MM.1S (cell line): Measurements from ENCODE around the gene VSIG10L2.

ENCODE experiments used
- DNase-seq: peaks from one replicate; pipeline ENCODE4 v3.0.0-alpha.2; 2015
- H2AFZ ChIP-seq: fragments of 300-600 bp; sonication (generic); 2 replicates; pipeline ENCODE4 v1.6.0; 2016; ENCODE audit warnings: antibody characterized with exemption, low read length
- H3F3A ChIP-seq: fragments of 300-600 bp; sonication (generic); 2 replicates; pipeline ENCODE4 v1.6.1; 2016; ENCODE audit warnings: mild to moderate bottlenecking, antibody characterized with exemption, low read length, moderate library complexity, mixed read lengths; ENCODE audit not compliant: insufficient read depth
- H3K27ac ChIP-seq: fragments of 300-600 bp; sonication (generic); 2 replicates; pipeline ENCODE4 v1.5.1; 2016; ENCODE audit warnings: mild to moderate bottlenecking, low read length
- H3K27me3 ChIP-seq: fragments of 300-600 bp; sonication (generic); replicated peaks from 2 replicates; pipeline ENCODE4 v1.6.0; 2016; ENCODE audit warnings: low read length; ENCODE audit not compliant: insufficient read depth
- H3K36me3 ChIP-seq: fragments of 300-600 bp; sonication (generic); replicated peaks from 2 replicates; pipeline ENCODE4 v1.6.1; 2016; ENCODE audit warnings: mild to moderate bottlenecking, low read length, mixed read lengths; ENCODE audit not compliant: insufficient read depth
- H3K4me1 ChIP-seq: fragments of 300-600 bp; sonication (generic); 2 replicates; pipeline ENCODE4 v1.6.1; 2016; ENCODE audit warnings: low read length, mixed read lengths
- H3K4me2 ChIP-seq: fragments of 300-600 bp; sonication (generic); 2 replicates; pipeline ENCODE4 v1.6.0; 2016; ENCODE audit warnings: low read depth, low read length
- H3K4me3 ChIP-seq: fragments of 300-600 bp; sonication (generic); 2 replicates; pipeline ENCODE4 v1.5.1; 2016; ENCODE audit warnings: low read length, mixed read lengths
- H3K79me2 ChIP-seq: fragments of 300-600 bp; sonication (generic); 2 replicates; pipeline ENCODE4 v1.6.1; 2016; ENCODE audit warnings: mixed run types, low read length, mixed read lengths
- H3K9ac ChIP-seq: fragments of 300-600 bp; sonication (generic); 2 replicates; pipeline ENCODE4 v1.6.1; 2016; ENCODE audit warnings: low read length, mixed read lengths
- H3K9me2 ChIP-seq: fragments of 300-600 bp; sonication (generic); replicated peaks from 2 replicates; pipeline ENCODE4 v1.6.1; 2016; ENCODE audit warnings: mild to moderate bottlenecking, low read length, mixed read lengths; ENCODE audit not compliant: insufficient read depth
- H3K9me3 ChIP-seq: fragments of 300-600 bp; sonication (generic); replicated peaks from 2 replicates; pipeline ENCODE4 v1.6.1; 2016; ENCODE audit warnings: mild to moderate bottlenecking, low read length, mixed read lengths; ENCODE audit not compliant: insufficient read depth
- H4K20me1 ChIP-seq: fragments of 300-600 bp; sonication (generic); 2 replicates; pipeline ENCODE4 v1.6.1; 2016; ENCODE audit warnings: mild to moderate bottlenecking, low read length, moderate library complexity, mixed read lengths; ENCODE audit not compliant: insufficient read depth
- CTCF ChIP-seq: fragments of 300-600 bp; sonication (generic); IDR thresholded peaks from 2 replicates; pipeline ENCODE4 v1.5.1; 2016; ENCODE audit warnings: antibody characterized with exemption, low read length, mixed read lengths
- EZH2 ChIP-seq: fragments of 300-600 bp; sonication (generic); optimal IDR thresholded peaks from 2 replicates; pipeline ENCODE3; 2017; ENCODE audit warnings: low read depth, mild to moderate bottlenecking, antibody characterized with exemption, low read length, mixed read lengths
- EZH2phosphoT487 ChIP-seq: fragments of 300-600 bp; sonication (generic); IDR thresholded peaks from 2 replicates; pipeline ENCODE4 v1.6.1; 2018; ENCODE audit warnings: antibody characterized with exemption, low read length

VSIG10L2 gene

GRCh38 chr11:125954123-125954944, 8.5 kb downstream of the VSIG10L2 start:
- H3K27ac ChIP-seq, result no peak overlapping the region
- no peak overlapping the region for H3K9ac ChIP-seq
- no peaks in the 10 kb centered on the region for H4K20me1 ChIP-seq
- H3K4me1 ChIP-seq, result no peaks in the 10 kb centered on the region
- H3K27me3 ChIP-seq, result no peaks in the 10 kb centered on the region
- no peaks in the 10 kb centered on the region for H3K79me2 ChIP-seq
- no peaks in the 10 kb centered on the region for H3K36me3 ChIP-seq
- TF ChIP-seq CTCF (no peak), EZH2phosphoT487 (no peak), EZH2 (no peak)
- no peak for DNase-seq
- H3K9me3 ChIP-seq, result no peaks in the 10 kb centered on the region
- H3K4me3 ChIP-seq, result no peak overlapping the region
- H3K9me2 ChIP-seq, result no peaks in the 10 kb centered on the region
- H2AFZ ChIP-seq, result no peak overlapping the region
- no peaks in the 10 kb centered on the region for H3F3A ChIP-seq
- H3K4me2 ChIP-seq, result no peak overlapping the region

GRCh38 chr11:125954945-125955640, 9.2 kb downstream of the VSIG10L2 start:
- Histone ChIP-seq H3K79me2 (no peaks in the 10 kb centered on the region), H3K9me3 (no peaks in the 10 kb centered on the region), H3K27me3 (no peaks in the 10 kb centered on the region), H3K4me3 (no peak overlapping the region), H3K27ac (no peak overlapping the region), H3K4me2 (no peak overlapping the region), H3K4me1 (no peaks in the 10 kb centered on the region), H3K9me2 (no peaks in the 10 kb centered on the region), H3F3A (no peaks in the 10 kb centered on the region), H2AFZ (no peak overlapping the region), H3K9ac (no peak overlapping the region), H4K20me1 (no peaks in the 10 kb centered on the region), H3K36me3 (no peaks in the 10 kb centered on the region)
- TF ChIP-seq EZH2phosphoT487 (no peak), CTCF (no peak), EZH2 (no peak)
- no peak for DNase-seq

- H2AFZ ChIP-seq, result no peak overlapping the region
- H3K9me2 ChIP-seq, result no peaks in the 10 kb centered on the region
- no peaks in the 10 kb centered on the region for H3K4me1 ChIP-seq
- no peaks in the 10 kb centered on the region for H3K79me2 ChIP-seq
- no peaks in the 10 kb centered on the region for H4K20me1 ChIP-seq
- H3K4me3 ChIP-seq, result no peak overlapping the region
- no peak for DNase-seq
- no peak overlapping the region for H3K27ac ChIP-seq
- H3F3A ChIP-seq, result no peaks in the 10 kb centered on the region
- TF ChIP-seq EZH2phosphoT487, result no peak
- TF ChIP-seq CTCF, result no peak
- no peak for TF ChIP-seq EZH2
- no peak overlapping the region for H3K9ac ChIP-seq
- H3K36me3 ChIP-seq, result no peaks in the 10 kb centered on the region
- no peak overlapping the region for H3K4me2 ChIP-seq
- H3K27me3 ChIP-seq, result no peaks in the 10 kb centered on the region
- H3K9me3 ChIP-seq, result no peaks in the 10 kb centered on the region
These were observed 10.0 kb downstream of the VSIG10L2 start for GRCh38 chr11:125955856-125956255.
